HL-60 (cell line): Measurements from ENCODE around the gene WDR1.

Source experiments
- CTCF ChIP-seq: IDR thresholded peaks from one replicate; pipeline ENCODE4 v1.5.1; 2011; ENCODE audit warnings: low read length, control low read depth, inconsistent platforms; ENCODE audit not compliant: insufficient read depth
- GABPA ChIP-seq: IDR thresholded peaks from 2 replicates; pipeline ENCODE4 v1.6.1; 2012; ENCODE audit warnings: low read depth
- REST ChIP-seq: IDR thresholded peaks from 2 replicates; pipeline ENCODE4 v1.6.1; 2012; ENCODE audit warnings: low read depth; ENCODE audit not compliant: insufficient replicate concordance
- SPI1 ChIP-seq: IDR thresholded peaks from 2 replicates; pipeline ENCODE4 v1.6.1; 2012; ENCODE audit warnings: low read depth, mild to moderate bottlenecking, borderline replicate concordance

DNA sequence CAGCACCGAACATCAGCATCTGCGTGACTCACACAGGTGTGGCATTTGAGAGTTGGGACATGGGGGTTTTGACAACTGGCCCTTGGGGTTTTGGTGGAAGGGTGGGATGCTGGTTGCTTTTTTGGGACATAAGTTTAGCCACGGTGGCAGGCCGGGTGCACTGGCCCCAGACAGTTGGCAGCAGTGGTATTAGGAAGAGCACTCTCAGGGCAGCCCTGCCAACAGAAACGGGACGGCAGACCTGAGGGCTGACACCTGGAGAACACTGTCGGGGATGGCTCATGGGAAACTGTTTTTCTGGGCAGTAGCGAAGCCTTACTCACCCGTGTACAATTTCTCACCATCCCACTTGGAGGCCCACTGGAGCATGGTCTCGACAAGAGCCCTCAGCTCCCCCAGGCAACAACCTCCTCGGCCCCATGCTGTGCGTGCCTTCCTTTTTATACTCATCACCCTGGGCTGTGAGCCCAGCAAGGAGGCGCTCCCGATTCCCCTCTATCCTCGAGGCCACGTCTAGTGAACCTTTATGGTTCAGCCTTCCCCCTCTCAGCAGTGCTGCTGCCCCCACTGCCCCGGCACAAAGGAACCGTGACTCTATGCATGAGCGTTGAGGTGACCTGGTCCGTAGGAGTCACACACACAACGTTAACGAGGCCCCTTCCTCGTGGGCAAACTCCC, 30.6 kb downstream of the WDR1 start:
- TF ChIP-seq CTCF (no peak), GABPA (no peak), REST (no peak), SPI1 (no peak)
